Neural crest cell (in vitro differentiated cells): Measurements from ENCODE around the gene PCBD1. TPM values are rescaled to one million over a fixed set of nuclear protein-coding genes. Genes with fewer than 3 reads are reported as not detected.

Source experiments
- DNase-seq: peaks from one replicate; pipeline ENCODE4 v3.0.0; 2021; ENCODE audit warnings: low read depth, mixed read lengths, low spot score
- H3K27ac Mint-ChIP-seq: one replicate; pipeline ENCODE4 v1.8.0; 2021; ENCODE audit warnings: mild to moderate bottlenecking, mixed read lengths; ENCODE audit not compliant: unreplicated experiment
- H3K27me3 Mint-ChIP-seq: 2 replicates; pipeline ENCODE4 v1.8.0; 2021; ENCODE audit warnings: low read depth, mild to moderate bottlenecking, mixed read lengths
- H3K36me3 Mint-ChIP-seq: 2 replicates; pipeline ENCODE4 v1.8.0; 2021; ENCODE audit warnings: low read depth, mild to moderate bottlenecking, mixed read lengths
- H3K4me1 Mint-ChIP-seq: 2 replicates; pipeline ENCODE4 v1.8.0; 2021; ENCODE audit warnings: mixed read lengths
- H3K4me3 Mint-ChIP-seq: one replicate; pipeline ENCODE4 v1.8.0; 2021; ENCODE audit warnings: mild to moderate bottlenecking, mixed read lengths
- H3K9me3 Mint-ChIP-seq: 2 replicates; pipeline ENCODE4 v1.8.0; 2021; ENCODE audit warnings: mixed read lengths
- total RNA-seq: library from RNA; stranded (reverse); gene quantifications from 2 replicates; pipeline ENCODE4 v1.2.1, GENCODE V29; 2021
- TF ChIP-seq, protein P1 (sequence below): fragments of 200-600 bp; sonication (generic); conservative IDR thresholded peaks from 2 replicates; pipeline ENCODE4 v1.5.0; 2021; ENCODE audit warnings: antibody characterized with exemption, mild to moderate bottlenecking

PCBD1 gene
- total RNA-seq, 1 donor from 2014 or later, result 38.3 TPM

DNA sequence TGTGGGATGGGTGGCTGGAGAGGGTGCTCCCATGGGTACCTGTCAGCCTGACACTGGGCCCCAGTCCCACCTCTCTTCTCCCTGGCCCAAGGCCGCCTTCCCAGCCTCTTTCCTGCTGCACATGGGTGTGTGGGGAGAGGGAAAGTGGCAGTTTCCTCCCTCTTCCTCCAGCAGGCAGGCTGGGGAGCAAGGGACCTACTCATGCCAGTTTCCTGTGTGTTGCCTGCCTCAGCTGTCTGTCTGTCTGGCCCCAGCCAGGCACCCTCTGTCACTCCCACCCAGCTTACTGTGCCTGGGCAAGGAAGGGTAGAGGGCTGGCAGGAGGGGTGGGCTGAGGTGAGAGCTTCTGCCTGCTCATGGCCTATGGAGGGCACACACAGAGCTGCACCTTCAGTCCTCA lies 46.3 kb upstream of the PCBD1 start:
- H3K9me3 Mint-ChIP-seq, result no peaks in the 10 kb centered on the region
- H3K4me1 Mint-ChIP-seq, result no peaks in the 10 kb centered on the region
- H3K36me3 Mint-ChIP-seq, result no peaks in the 10 kb centered on the region
- TF ChIP-seq, protein P1, sequence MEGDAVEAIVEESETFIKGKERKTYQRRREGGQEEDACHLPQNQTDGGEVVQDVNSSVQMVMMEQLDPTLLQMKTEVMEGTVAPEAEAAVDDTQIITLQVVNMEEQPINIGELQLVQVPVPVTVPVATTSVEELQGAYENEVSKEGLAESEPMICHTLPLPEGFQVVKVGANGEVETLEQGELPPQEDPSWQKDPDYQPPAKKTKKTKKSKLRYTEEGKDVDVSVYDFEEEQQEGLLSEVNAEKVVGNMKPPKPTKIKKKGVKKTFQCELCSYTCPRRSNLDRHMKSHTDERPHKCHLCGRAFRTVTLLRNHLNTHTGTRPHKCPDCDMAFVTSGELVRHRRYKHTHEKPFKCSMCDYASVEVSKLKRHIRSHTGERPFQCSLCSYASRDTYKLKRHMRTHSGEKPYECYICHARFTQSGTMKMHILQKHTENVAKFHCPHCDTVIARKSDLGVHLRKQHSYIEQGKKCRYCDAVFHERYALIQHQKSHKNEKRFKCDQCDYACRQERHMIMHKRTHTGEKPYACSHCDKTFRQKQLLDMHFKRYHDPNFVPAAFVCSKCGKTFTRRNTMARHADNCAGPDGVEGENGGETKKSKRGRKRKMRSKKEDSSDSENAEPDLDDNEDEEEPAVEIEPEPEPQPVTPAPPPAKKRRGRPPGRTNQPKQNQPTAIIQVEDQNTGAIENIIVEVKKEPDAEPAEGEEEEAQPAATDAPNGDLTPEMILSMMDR, result no peak
- no peaks in the 10 kb centered on the region for H3K27me3 Mint-ChIP-seq
- no peak overlapping the region for H3K4me3 Mint-ChIP-seq
- no peak overlapping the region for H3K27ac Mint-ChIP-seq
- DNase-seq, result no peak

DNA sequence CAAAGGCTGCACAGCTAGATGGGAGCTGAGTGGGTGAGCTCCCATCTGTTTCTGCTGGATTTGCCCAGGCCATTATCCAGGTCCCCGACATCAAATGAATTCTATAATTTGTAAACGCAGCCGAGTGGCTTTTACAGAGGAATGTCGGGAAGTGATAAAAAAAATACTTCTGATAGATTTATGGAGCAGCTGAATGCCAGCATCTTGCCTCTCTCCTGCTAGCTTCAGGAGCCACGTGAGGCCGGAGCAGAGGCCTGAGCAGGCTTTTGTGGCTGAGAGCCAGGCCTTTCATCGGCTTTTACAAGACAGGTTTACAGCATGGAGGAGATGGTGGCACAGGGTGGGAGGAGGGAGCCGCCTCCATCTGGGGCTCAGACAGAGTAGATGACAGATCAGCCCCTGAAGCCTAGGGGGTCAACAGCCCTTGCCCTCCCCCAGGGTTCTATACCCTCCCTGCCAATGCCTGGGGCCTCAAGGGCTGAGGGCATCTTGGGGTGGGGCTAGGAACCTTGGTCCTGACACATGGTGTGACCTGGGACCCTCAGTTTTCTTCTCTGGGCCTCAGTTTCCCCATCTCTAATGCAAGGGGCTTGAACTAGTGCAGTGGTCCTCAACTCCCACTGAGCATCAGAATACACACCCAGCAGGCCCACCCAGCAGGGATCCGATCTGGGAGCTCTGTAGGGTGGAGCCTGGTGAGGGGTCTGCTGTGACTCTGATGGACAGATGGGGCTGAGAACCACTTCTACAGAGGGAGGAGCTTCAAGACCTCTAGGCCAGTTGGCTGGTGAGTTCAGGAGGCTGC lies 44.2 kb upstream of the PCBD1 start:
- Mint-ChIP-seq H3K36me3 (no peaks in the 10 kb centered on the region), H3K9me3 (no peaks in the 10 kb centered on the region), H3K27ac (no peak overlapping the region), H3K27me3 (peaks cover under 1% of the 10 kb centered on the region), H3K4me3 (no peak overlapping the region), H3K4me1 (no peaks in the 10 kb centered on the region)
- TF ChIP-seq, protein P1, result no peak
- no peak for DNase-seq

DNA sequence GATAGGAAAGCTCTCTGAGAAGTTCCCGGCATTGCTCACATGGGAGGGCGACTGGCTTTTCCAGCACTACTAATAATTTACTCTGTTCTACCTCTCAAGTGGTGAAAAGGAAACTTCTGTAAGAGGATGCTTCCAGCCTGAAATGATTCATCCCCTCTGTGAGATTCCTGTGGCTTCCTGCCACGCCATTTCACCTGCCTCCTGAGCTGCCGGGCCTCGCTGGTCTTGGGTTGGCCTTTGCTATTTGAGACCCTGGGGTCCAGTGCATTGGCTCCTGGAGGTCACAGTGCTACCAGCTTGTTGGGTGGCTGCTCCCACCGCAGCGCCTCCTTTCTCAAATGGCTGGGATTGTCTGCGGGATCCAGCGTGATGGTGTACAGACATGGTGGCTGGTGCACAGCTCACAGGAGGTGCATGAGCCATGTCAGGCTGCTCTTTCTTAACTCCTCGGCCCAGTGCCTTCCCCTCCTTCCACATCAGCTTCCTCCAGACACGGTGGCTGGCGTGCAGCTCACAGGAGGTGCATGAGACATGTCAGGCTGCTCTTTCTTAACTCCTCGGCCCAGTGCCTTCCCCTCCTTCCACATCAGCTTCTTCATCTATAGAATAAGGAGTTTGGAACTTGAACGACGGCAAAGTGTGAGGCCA lies 42.9 kb upstream of the PCBD1 start:
- Mint-ChIP-seq H3K27ac (peak overlapping the region; percentile 35), H3K27me3 (peaks cover 2% of the 10 kb centered on the region), H3K9me3 (no peaks in the 10 kb centered on the region), H3K36me3 (no peaks in the 10 kb centered on the region), H3K4me1 (no peaks in the 10 kb centered on the region), H3K4me3 (no peak overlapping the region)
- DNase-seq, result no peak
- TF ChIP-seq, protein P1, result no peak

DNA sequence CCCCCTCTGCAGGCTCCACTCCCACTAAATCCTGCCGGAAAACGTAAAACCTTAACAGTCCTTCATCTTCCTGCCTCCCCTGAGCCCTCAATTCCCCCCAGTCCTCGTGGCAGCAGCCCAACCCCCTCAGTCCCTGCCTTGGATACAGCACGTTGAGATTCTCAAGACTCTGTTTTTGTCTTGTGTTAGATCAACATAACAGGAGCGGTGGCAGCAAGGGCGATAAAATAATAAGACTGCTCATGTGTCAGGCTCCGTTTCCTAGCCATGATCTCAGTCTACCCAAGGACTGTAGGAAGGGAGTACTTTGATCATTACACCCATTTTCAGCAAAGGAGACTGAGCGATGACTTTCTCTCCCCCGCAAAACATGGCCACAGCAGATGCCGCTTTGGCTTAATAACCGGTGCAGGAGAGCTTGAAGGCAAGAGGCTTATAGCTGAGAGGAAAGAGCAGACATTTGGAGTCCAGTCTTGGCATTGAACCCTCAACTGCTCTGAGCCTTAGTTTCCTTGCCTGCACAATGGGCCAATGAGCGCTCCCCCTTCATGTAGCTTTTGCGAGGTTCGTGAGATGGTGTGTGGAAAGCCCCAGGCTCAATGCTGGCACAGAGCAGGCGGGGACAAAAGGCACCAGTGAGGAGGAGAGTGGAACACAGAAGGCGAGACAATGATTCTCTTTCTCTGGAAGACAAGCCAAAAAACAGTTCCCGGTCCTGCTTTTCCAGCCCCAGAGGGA lies 42.1 kb upstream of the PCBD1 start:
- peak overlapping the region; percentile 71 for H3K27ac Mint-ChIP-seq
- DNase-seq, result no peak
- TF ChIP-seq, protein P1, result no peak
- H3K4me1 Mint-ChIP-seq, result no peaks in the 10 kb centered on the region
- no peak overlapping the region for H3K4me3 Mint-ChIP-seq
- no peaks in the 10 kb centered on the region for H3K9me3 Mint-ChIP-seq
- H3K36me3 Mint-ChIP-seq, result no peaks in the 10 kb centered on the region
- H3K27me3 Mint-ChIP-seq, result peaks cover 2% of the 10 kb centered on the region

DNA sequence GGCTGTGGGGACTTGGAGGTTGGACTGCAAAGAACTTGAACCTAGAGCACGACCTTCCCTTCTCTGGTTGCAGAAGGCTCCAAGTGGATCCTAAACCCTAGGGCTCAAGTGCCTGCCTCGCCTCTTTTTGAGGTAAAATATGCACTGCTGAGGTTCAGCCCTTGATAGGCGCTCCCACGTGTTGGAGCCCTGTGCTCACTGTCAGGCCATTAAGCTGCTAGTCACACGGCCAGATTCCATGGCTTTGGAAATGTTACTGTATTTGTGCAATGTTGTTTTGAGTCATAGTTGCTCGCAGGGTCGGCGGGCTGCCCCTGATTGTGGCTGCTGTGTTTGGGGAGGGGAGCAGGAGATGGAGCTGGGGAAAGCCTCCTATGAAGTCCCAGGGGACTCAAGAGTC lies 39.8 kb upstream of the PCBD1 start:
- no peak for DNase-seq
- Mint-ChIP-seq H3K27ac (no peak overlapping the region), H3K27me3 (peaks cover 5% of the 10 kb centered on the region), H3K4me1 (no peaks in the 10 kb centered on the region), H3K4me3 (no peak overlapping the region), H3K9me3 (no peaks in the 10 kb centered on the region), H3K36me3 (no peaks in the 10 kb centered on the region)
- TF ChIP-seq, protein P1, result no peak
